HG02852 (cell line): ENCODE measurements around the gene SLC39A11.
A peak's percentile ranks its signal among the peaks of the same experiment; 100 is the strongest.

Experiments used
- ATAC-seq: cut with Tn5 transposase; IDR thresholded peaks from one replicate; pipeline ENCODE4 v1.9.1; 2021; ENCODE audit warnings: mild to moderate bottlenecking, moderate library complexity; ENCODE audit not compliant: unreplicated experiment

SLC39A11 gene

GRCh38 chr17:72883351-72883750 is 209.1 kb downstream of the SLC39A11 start:
- ATAC-seq, result no peak

- ATAC-seq, result no peak
Measured at GRCh38 chr17:72882426-72882825, 210.1 kb downstream of the SLC39A11 start.

- no peak for ATAC-seq
Measured at GRCh38 chr17:72879877-72880276, 212.6 kb downstream of the SLC39A11 start.

GRCh38 chr17:72878975-72879660 is 213.4 kb downstream of the SLC39A11 start:
- ATAC-seq, result no peak

GRCh38 chr17:72877348-72877747 is 215.1 kb downstream of the SLC39A11 start:
- ATAC-seq, result no peak

GRCh38 chr17:72876413-72876812 is 216.1 kb downstream of the SLC39A11 start:
- no peak for ATAC-seq

GRCh38 chr17:72875361-72875760 is 217.1 kb downstream of the SLC39A11 start:
- no peak for ATAC-seq

GRCh38 chr17:72872396-72872795 is 220.1 kb downstream of the SLC39A11 start:
- no peak for ATAC-seq

- no peak for ATAC-seq
Measured at GRCh38 chr17:72870367-72870985, 222.0 kb downstream of the SLC39A11 start.

- ATAC-seq, result no peak
Measured at GRCh38 chr17:72869630-72870029, 222.9 kb downstream of the SLC39A11 start.

GRCh38 chr17:72865954-72866353 is 226.5 kb downstream of the SLC39A11 start:
- ATAC-seq, result no peak

- ATAC-seq, result peak; percentile 77
Measured at GRCh38 chr17:72863526-72864211, 228.8 kb downstream of the SLC39A11 start.

GRCh38 chr17:72862276-72862999 is 230.1 kb downstream of the SLC39A11 start:
- ATAC-seq, result no peak

- no peak for ATAC-seq
Measured at GRCh38 chr17:72861811-72862210, 230.7 kb downstream of the SLC39A11 start.

GRCh38 chr17:72860778-72861177 is 231.7 kb downstream of the SLC39A11 start:
- no peak for ATAC-seq

- no peak for ATAC-seq
Measured at GRCh38 chr17:72858826-72859495, 233.5 kb downstream of the SLC39A11 start.

- ATAC-seq, result no peak
Measured at GRCh38 chr17:72853440-72854415, 238.8 kb downstream of the SLC39A11 start.

GRCh38 chr17:72852277-72852938 is 240.1 kb downstream of the SLC39A11 start:
- no peak for ATAC-seq
